NCI-H1694 (cell line): ENCODE measurements around the gene UBE2E1.

Experiments
- DNase-seq: peaks from one replicate; lab custom pipeline; 2025; lab: John Stamatoyannopoulos, UW

UBE2E1 gene

DNA sequence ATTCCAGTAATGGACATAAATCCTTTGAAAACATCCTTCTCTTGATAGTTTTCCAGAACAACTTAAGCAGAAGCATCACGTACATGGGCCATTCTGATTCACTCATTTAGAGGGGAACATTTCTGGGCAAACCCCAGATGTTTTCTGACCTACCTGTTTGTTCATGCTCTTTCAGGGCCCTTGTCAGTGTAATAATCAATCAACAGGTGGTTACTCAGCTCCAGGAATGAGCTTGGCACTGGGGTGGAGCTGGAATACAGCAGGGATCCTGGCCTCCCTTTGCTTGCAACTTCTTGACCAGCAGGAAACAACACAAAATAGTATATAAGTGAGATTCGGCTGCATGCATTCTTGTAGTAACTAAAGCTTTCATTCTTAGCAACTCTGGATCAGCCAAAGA is 9.2 kb upstream of the UBE2E1 start:
- no peak for DNase-seq

DNA sequence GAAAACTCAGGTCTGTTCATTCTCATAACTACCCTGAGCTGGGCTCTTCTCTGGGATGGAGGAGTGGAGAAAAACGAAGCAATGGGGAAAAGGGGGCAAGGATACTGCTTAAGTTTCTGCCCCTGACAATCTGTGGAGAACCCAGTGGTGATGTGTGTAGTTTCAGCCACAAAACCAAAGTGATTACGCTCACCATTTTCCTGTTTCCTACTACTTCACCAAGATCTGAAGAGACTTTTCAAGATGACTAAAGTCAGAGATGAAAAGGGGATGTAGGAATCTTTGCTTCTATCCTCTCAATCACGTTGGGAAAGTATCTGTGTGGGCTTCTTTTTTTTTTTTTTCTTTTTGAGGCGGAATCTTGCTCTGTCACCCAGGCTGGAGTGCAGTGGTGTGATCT is 8.3 kb upstream of the UBE2E1 start:
- DNase-seq = no peak

DNA sequence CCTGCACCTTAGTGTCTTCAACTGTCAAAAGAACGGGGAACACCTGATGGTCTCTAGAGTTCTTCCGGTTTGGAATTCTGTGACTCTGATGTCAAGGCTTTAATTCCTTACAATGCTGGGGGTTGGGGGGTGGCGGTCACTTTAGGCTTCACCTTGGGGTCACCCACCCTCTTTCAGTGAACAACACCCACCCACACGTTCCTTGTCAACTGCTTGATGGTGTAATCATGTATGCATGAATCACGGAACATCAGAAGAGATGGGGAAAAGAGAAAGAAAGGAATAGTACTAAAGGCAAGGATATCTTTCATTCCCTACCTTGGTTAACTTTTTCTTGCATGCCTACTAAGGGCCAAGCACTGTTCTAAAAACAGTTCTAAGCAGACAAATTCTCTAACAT is 7.3 kb upstream of the UBE2E1 start:
- DNase-seq = no peak

DNA sequence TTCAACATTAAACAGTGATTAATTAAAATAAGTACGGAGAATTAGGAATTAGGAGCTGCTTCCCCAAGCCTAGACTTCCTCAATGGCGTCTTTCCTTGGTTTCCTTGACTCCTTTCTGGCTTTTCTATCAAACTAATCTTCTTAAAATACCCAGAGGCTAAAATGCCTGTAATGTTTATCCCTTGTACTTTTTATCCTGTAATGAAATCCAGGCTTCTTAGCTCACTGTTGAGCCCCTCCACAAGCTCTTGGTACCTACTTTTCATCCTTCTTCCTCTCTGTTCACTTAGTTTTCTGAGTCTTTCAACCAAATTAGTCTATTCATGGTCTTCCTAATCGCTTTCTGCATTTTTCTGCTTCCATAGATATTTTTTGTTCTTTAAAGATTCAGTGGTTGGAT is 6.9 kb upstream of the UBE2E1 start:
- no peak for DNase-seq

DNA sequence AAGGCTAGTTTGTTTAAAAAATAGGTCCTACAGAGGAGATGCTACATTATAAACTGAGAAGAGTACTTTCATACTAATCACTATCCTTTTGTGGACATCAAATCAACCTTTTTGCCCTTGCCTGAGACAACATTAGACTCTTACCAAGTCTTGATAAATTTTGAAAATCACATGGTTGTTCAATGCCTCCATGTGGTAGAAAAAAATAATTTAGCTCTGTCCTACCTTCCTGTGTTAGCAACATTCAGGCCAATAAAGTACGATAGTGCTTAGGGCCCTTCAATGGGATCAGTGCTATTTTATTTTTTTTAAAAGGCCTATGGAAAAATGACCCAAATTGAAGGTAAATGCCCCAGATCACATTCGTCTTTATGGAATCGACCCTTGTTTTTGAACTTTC is 5.0 kb upstream of the UBE2E1 start:
- no peak for DNase-seq

DNA sequence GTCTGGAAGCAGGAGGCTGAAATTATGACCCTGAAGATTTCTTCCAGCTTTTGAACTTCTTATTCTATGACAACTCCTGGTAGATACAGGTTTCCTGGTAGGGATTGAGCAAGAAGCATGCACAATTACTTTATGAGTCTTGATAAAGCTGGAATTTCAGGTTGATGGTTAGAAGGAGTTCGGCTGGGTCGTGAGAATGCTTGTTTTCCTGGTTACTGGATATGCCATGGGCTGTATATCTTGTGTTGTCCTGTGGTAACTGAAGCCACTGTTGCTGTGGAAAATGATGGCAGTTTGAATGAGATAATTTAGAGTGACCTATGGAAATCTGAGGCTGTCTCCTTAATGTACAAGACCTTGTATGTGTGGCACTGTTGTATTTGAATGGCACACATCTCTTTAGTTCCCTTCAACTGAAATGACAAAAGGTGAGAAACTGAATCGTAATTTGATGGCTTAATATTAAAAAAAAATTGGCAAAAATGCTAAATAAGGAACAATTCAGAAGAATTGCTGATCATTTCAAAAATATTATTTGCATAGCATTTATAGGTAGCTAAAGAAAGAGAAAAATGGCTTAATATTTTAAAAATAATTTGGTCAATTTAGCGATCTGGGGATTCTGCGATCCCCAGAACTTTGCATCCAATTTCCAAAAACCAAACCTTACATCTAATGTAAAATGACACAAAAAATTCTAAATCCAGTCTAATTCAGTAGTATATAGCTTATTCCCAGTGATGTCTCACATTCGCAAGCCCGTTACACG is 1.1 kb upstream of the UBE2E1 start:
- DNase-seq = no peak

DNA sequence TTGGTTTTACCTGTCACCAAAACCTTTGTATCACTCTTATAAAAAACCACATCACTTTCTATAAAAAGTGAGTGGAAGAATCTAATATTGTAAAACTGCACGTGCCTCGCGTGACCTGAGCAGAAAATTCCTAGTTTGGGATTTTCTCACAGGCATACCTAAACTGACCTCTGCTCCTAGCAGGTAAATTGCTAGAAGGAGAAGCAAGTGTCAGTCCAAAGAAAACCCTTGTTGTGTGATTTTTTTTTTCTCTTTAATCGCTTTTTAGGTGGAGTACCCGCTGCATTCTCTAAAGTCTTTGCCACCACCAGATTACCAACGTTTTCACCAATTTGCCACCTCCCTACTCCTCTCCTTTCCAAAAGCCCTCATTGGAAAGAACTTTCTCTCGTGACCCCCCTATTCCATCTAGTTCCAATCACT is 534 bp upstream of the UBE2E1 start:
- DNase-seq = no peak

DNA sequence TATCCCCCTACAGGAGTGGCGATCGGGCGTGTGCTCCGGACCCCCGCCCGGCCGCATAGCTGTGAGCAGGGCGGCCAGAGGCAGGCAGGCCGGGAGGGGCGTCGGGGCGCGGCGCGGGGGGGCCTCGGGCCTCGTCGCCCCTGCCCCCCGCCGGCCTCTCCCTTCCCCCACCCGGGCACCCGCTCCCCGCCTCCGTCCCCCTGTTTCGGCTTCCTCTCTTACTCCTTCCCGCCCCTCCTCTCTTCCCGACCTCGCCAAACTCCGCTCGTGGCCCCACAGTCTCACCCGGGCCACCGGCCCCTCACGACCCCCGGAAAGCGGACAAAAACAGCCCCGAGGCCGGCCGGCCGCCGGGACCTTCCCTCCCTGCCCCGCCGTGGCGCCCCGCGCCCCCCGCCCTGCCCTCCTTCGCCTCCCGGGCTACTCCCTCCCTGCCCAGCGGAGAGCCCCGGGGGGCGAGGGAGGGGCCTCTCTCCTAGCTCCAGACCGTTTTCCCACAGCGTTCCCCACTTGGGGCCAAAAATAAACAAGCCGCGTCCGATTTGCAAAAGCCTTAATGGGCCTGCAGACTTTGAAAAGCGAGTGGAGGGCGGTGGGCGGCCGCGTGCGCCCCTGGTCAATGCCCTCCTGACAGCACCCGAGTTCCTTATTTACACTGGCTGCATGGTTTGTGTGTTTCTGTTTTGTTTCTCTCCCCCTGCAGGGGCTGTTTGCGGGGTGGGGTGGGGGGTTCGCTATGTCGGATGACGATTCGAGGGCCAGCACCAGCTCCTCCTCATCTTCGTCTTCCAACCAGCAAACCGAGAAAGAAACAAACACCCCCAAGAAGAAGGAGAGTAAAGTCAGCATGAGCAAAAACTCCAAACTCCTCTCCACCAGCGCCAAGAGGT is 1.0 kb downstream of the UBE2E1 start:
- DNase-seq = no peak

DNA sequence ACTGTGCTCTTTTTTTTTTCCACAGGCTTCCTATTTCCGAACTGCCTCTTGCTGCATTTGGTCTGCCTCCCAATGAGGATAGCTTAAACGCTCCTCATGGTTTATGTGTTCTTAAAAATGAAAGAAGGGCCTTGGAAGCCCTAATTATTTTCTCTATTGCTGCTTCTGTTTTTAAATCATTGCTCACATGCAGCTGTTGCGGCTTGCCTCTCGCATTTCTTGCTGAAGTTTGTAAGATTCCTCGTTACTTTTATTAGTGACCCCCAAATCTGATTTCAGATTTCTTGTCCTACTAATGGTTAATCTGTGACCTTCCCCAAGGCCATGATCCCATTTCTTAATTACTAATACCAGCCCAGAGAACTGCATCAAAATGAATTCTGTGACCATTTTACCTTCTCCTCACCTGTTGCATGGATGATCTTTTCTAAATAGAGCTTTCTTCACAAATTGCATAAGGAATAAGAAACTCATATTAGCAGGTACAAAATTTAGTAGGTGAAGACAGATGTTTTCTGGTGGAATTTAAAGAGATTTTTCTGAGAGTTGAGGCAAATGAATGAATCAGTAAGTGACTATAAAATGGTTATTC is 1.8 kb downstream of the UBE2E1 start:
- no peak for DNase-seq

DNA sequence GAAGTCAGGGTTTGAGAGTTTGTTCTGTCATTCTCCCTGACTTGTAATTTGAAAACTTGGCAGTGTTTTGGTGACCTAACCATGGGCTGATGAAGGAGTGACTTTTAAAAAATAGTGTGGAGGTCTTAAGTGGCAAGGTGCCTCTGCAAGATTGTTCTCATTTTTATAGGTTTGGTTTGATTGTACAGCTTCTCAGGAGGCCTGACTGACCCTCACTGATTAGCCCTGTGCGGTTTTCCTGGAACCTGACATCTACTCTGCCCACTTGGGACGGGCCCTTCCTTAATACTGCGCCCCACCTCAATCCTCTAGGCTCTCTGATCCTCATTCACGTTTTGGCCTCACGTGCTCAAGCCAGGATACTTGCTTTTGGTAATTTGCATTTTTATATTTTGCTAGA is 2.8 kb downstream of the UBE2E1 start:
- no peak for DNase-seq

DNA sequence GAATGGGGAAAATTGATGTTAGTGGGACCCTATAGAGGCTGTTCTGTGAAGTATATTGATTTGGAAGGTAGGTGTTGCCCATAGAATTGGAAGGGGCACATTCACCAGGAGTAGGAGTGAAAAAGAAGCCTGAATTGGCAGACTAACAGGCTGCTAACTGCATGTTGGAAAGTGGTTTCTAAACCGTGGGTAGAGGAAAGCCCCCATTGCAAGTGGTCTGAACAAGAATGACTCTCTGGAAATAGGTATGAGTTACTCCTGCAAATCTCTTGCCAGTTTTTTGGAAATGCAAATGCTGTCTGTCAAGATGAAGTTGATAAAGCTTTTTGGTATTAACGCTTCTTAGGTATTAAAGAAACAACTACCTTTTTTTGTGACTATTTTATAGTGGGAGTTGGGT is 3.5 kb downstream of the UBE2E1 start:
- no peak for DNase-seq

DNA sequence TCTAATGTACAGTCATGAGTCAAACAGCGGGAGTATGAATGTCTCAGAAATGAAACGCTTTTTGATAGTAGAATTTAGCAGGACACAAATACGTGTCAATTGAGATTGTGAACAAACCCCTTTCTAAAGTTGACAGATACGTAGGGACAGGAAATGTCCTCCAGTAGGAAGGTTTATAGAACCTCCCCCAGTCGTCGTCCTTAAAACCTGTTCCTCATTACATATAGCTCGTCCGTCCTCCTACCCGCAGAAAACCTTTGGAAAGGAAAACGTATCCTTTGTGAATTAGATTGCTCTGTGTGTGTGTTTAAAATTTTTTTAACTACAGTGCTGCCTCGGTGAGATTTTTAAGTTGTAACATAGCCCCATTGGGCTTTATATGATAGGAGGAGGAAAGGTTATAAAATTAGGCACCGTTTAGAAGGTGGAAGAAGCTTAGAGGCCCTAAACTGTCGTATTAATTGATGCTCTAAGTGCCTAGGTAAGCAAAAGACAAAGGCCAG is 4.1 kb downstream of the UBE2E1 start:
- no peak for DNase-seq

DNA sequence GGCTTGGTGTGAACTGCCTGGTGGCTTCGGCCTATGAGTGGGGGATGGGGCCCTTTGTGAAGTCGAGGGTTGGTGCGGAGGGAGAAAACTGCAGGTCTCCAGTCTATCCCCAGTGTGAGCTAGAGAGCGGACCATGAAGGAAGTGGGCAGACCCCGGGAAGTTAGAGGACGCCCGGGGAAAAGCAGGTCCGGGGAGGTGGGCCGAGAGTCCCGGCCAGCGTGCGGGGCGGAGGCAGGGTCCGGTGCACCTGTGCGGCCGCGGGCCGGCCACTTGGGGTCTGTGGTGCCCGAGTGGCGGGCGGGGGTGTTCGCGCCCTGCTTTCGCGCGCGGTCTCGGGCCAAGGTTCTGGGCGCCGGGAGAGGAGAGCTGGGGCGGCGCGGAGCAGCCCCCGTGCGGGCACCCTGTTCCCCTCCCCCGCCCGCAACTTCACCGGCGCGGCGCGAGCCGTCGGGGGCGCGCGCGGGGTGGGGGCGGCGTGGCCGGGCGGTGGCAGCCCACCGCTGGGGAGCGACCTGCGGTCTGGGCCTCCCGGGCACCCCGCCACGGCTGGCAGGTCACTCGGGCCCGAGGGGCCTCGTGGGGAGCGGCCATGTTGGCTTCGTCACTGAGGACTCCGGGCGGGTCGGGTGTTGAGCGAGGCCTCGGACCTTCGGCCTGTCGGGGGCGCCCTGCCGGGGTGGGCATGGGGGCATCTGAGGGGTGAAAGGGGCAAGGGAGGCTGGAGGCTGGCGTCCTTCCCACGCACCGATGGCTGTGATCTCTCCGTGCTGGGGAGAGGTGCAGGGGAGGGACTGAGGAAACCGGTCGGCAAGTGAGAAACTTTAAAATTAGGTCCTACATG is 4.8 kb downstream of the UBE2E1 start:
- no peak for DNase-seq

DNA sequence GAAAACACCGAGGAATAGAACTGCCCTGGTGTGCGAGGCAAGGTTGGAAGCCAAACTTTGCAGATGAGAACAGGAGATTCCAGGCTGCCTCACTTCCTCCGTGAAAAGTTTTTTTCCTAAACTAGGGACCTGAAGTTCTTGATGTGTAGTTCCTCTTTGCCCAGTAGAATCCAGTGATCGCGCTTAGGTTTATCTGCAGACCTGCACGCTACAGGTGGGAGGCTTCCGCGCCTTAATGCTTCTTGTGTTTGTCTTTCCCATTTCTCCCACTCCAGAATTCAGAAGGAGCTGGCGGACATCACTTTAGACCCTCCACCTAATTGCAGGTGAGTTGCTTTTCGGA is 5.4 kb downstream of the UBE2E1 start:
- no peak for DNase-seq

DNA sequence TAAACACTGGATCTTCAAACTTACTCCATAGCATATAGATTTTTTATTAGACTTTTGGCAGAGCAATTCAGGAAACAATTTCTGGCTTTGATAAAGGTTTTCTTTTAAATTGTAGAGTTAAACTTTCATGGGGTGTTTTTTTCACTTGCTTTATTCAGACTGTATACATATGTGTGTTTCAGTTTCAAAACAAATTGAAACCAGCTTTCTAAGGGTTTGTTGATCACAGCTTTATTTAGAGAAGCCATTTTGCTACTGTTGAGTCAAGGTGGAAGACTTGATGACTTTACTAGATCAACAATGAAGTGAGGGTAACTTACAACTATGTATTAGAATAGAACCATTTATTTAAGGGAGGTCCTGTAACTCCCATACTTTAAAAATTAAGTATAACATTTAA is 6.2 kb downstream of the UBE2E1 start:
- no peak for DNase-seq

DNA sequence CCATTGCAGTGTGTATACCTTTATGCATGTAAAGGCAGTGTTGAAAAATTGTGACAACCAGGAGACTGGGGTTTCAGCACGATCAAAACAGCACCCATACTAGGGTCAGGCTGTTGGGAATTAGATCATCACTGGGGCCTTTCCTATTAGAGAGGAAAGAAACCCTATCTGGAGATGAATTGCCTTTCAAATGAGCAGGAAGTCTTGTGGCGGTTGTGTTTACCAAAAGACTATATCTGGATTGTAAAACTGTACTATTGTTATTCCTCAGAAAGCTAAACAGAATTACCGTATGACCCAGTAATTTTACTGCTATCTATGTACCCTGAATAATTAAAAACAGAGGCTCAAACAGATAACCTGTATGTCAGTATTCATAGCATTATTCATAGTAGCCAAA is 10.1 kb downstream of the UBE2E1 start:
- DNase-seq = no peak

DNA sequence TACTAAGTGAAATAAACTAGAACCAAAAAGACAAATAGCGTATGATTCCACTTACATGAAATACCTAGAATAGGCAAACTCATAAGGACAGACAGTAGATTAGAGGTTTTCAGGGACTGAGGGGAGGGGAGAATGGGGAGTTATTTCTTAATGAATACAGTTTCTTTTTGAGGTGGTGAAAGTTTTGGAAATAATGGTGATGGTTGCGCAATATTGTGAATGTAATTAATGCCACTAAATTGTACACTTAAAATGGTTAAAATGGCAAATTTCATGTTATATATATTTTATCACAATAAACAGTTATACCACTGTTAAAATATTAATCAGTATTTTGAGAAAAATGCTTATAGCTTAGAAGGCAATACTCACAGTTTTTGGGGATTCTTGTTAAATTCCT is 11.0 kb downstream of the UBE2E1 start:
- DNase-seq = no peak

DNA sequence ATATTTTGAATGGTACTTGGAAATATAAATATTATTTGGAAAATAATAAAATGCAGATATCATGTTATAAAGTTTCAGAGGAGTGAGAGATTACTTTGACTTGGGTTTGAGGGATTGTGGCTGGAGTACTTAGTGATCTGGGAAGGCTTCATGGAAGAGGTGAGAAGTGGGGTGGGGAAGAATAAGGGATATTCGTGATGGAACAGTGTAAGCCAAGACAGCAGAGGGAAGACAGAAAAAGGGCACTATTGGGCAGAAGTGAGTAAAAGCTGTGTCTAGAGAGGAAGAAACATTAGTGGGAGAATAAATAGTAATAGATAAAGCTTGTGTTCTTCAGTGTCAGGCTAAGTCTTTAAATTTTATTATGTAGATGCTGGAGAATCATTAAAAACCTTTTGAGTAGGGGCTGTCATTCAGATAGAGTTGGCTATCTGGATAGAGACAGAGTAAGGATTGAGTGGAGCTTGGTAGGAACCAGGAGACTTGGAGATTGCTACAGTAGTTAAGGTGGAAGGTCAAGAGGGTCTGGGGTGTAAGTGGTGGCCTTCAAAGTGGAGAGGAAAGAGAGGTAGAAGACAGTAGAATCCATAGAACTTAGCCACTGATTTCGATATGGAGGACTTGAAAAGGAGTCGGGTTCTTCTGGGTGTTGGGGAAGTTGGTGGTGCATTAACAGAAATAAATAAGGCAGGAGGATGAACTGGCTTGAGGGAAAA is 11.9 kb downstream of the UBE2E1 start:
- DNase-seq = no peak

DNA sequence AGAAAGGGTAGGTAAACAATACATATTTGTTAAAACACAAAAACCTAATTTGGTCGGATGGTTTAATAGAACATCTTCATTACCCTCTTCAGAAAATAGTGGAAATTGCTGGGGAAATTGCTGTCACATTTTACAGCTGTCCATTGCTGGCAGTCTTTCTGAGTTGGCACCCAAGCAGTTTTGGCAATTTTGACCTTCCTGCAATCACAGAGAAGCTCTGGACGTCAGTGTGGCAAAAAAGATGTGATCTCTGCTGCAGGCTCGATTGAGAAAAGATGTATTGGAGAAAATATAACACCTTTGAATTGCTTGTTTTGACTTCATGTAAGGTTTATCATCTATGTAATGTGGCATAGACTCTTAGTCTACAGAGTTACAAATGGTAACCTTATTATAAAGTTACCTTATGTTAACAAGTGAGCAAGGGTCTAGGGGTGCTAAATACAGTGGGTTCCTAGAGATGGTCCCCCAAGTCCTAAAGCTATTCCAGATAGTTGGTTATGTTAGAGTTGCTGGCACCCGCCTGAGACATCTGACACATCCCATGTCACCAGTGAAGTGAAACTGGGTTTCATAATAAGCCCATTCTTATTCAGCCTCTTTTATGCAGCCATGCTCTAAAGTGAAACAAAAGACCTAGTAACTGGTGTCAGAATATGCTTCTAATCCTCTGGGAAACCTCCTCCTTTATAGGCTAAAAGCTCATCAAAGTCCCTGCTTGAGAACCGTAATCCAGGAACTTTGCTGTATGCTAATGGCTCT is 14.0 kb downstream of the UBE2E1 start:
- DNase-seq = no peak

DNA sequence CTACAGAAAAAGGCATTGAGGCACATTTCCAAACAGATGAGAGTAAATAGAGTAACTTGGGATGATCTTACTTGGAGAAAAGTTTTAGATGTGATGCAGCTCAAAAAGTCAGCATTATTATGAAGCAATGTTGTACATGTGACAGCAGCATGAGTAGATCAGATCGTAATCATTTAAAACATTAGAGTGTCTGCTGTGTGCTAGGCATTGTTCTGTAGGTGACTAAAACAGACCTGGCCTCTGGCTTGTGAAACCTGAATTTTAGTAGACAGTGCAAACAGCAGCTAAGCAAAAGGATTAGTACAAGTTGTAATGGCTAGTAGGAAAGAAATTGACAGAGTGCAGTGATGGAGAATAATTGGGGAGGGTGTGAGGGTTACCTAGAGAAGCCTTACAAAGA is 15.1 kb downstream of the UBE2E1 start:
- DNase-seq = no peak

DNA sequence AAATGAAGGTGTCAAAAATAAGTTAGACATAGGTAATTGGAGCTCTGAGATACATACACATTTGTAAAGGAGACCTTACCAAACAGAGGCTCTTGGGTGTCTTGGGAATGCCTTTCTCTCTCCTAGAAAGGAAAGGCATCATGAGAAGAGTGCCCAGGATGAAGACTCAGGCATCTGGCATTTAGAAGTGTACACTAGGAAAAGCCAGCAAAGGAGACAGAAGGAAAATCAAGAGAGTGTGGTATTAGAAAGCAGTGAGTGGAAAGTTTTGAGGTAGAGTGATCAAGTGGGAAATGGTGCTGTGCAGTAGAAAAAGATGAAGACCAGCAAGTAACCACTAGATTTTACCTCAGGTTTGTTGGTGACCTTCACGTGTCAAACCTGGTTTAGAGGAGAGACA is 16.1 kb downstream of the UBE2E1 start:
- no peak for DNase-seq
